HepG2 (cell line): Measurements from ENCODE around the gene TOM1L2. TPM values are rescaled to one million over a fixed set of nuclear protein-coding genes. Genes with fewer than 3 reads are reported as not detected.
A peak's percentile ranks its signal among the peaks of the same experiment; 100 is the strongest.

ENCODE experiments used
- HNF4A ChIP-seq: sonication (generic); formaldehyde crosslinking; IDR thresholded peaks from 2 replicates; pipeline ENCODE4 v1.4.0; 2020; ENCODE audit warnings: missing genetic modification reagents
- HOXA3 ChIP-seq: sonication (generic); formaldehyde crosslinking; IDR thresholded peaks from 2 replicates; pipeline ENCODE4 v1.5.0; 2020; ENCODE audit warnings: missing genetic modification reagents
- IRF2 ChIP-seq: IDR thresholded peaks from 2 replicates; pipeline ENCODE4 v1.6.1; 2018; ENCODE audit warnings: missing genetic modification reagents, missing compliant biosample characterization
- KLF6 ChIP-seq: IDR thresholded peaks from 2 replicates; pipeline ENCODE4 v1.8.0; 2016; ENCODE audit warnings: missing biosample characterization, missing genetic modification reagents
- MYC ChIP-seq: sonication (generic); formaldehyde crosslinking; IDR thresholded peaks from 2 replicates; pipeline ENCODE4 v1.9.0; 2021; ENCODE audit warnings: missing genetic modification reagents, borderline replicate concordance
- RXRA ChIP-seq: sonication (generic); formaldehyde crosslinking; IDR thresholded peaks from 2 replicates; pipeline ENCODE4 v1.5.1; 2020; ENCODE audit warnings: missing genetic modification reagents
- RXRB ChIP-seq: IDR thresholded peaks from 2 replicates; pipeline ENCODE4 v1.6.1; 2016; ENCODE audit warnings: borderline replicate concordance, missing genetic modification reagents, missing compliant biosample characterization
- TEAD3 ChIP-seq: optimal IDR thresholded peaks from 2 replicates; pipeline ENCODE3; 2016; ENCODE audit warnings: borderline replicate concordance
- ZNF75D ChIP-seq: sonication (generic); formaldehyde crosslinking; IDR thresholded peaks from 2 replicates; pipeline ENCODE4 v1.8.1; 2023; ENCODE audit warnings: missing genetic modification reagents, mild to moderate bottlenecking, borderline replicate concordance
- ZSCAN21 ChIP-seq: sonication (generic); formaldehyde crosslinking; IDR thresholded peaks from 2 replicates; pipeline ENCODE4 v1.8.0; 2022; ENCODE audit warnings: mild to moderate bottlenecking, missing genetic modification reagents, moderate library complexity, borderline replicate concordance
- polyA plus RNA-seq, 8 experiments: library from polyadenylated mRNA; depleted of rRNA in 3 of 8; stranded (reverse) in 7 of 8; unstranded in 1 of 8; fragments of >200 nt; fragmentation: Illumina TruSeq in 4 of 8; extraction: Trizol in 4 of 8; gene quantifications; 2 replicates each; pipeline versions ENCODE4 v1.2.1 to v1.2.3, GENCODE V29; 2011 to 2016; ENCODE audit warnings: low read depth in 4 of 8, missing spikeins in 1 of 8, mixed read lengths in 1 of 8; ENCODE audit not compliant: insufficient read depth in 1 of 8
- total RNA-seq, 5 experiments: library from RNA; depleted of rRNA; stranded (reverse); fragments of >200 nt; fragmentation: Illumina TruSeq; extraction: Trizol; gene quantifications; 2 replicates each; pipeline ENCODE4 v1.2.3, GENCODE V29; 2016; ENCODE audit warnings: low read depth in 1 of 5
- TF ChIP-seq, protein P1 (sequence below): sonication (generic); formaldehyde crosslinking; IDR thresholded peaks from 2 replicates; pipeline ENCODE4 v1.4.0; 2020; ENCODE audit warnings: missing genetic modification reagents
- TF ChIP-seq, protein P2 (sequence below), 2 experiments: sonication (generic) in 1 of 2; formaldehyde crosslinking in 1 of 2; IDR thresholded peaks; 2 replicates each; pipeline versions ENCODE4 v1.5.1 to v1.6.1; 2011 to 2020; ENCODE audit warnings: borderline replicate concordance in 1 of 2, low read depth in 1 of 2, low read length in 1 of 2, mild to moderate bottlenecking in 1 of 2, missing genetic modification reagents in 1 of 2, moderate library complexity in 1 of 2
- TF ChIP-seq, protein P3 (sequence below): sonication (generic); formaldehyde crosslinking; IDR thresholded peaks from 2 replicates; pipeline ENCODE4 v1.4.0; 2020; ENCODE audit warnings: missing genetic modification reagents
- TF ChIP-seq, protein P4 (sequence below): sonication (generic); formaldehyde crosslinking; IDR thresholded peaks from 2 replicates; pipeline ENCODE4 v1.9.0; 2021; ENCODE audit warnings: missing genetic modification reagents, mild to moderate bottlenecking, borderline replicate concordance
- TF ChIP-seq, protein P5 (sequence below): sonication (generic); formaldehyde crosslinking; IDR thresholded peaks from 2 replicates; pipeline ENCODE4 v1.8.0; 2022; ENCODE audit warnings: missing genetic modification reagents, mild to moderate bottlenecking, moderate library complexity, borderline replicate concordance
- TF ChIP-seq, protein P6 (sequence below): IDR thresholded peaks from 2 replicates; pipeline ENCODE4 v1.6.1; 2016; ENCODE audit warnings: missing compliant biosample characterization, missing genetic modification reagents, borderline replicate concordance

The TOM1L2 gene
- total and polyA plus RNA-seq, 2 of the 13 experiments (the other 11 are each of a cell fraction or from before 2014, with no cell fraction given), result 4.7 to 7.4 TPM

DNA sequence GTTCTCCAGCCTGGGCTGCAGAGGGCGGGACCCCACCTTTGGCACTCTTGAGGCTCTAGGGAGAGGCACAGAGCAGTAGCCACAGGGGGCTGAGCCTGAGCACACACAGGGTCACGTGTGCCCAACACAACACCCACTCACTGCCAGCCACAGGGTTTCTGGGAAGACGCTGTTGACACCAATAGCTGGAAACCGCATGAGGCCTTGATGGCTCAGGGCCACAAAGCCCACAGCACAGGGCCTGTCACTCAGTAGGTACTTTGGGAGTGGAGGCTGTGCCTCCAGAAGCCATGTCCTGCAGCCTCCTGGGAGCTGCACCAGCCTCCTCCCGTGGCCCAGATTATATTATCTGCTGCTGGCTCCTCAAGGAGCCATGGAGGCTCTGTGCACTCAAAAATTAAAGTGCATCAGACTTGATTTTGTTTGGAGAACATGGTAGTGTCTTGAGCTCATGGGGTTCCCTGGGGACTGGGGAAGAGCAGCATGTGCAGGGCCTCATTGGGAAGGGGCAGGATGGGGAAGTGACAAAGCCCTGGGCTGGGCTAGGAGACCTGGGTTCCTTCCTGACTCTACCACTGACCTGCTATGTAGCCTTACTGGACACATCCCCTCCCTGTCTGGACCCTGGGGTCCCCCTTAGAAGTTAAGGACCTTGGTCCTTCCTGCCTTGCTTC lies 122.9 kb downstream of the TOM1L2 start (continued):
- TF ChIP-seq, protein P1, sequence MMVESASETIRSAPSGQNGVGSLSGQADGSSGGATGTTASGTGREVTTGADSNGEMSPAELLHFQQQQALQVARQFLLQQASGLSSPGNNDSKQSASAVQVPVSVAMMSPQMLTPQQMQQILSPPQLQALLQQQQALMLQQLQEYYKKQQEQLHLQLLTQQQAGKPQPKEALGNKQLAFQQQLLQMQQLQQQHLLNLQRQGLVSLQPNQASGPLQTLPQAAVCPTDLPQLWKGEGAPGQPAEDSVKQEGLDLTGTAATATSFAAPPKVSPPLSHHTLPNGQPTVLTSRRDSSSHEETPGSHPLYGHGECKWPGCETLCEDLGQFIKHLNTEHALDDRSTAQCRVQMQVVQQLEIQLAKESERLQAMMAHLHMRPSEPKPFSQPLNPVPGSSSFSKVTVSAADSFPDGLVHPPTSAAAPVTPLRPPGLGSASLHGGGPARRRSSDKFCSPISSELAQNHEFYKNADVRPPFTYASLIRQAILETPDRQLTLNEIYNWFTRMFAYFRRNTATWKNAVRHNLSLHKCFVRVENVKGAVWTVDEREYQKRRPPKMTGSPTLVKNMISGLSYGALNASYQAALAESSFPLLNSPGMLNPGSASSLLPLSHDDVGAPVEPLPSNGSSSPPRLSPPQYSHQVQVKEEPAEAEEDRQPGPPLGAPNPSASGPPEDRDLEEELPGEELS (CRISPR knock-in tag), result peak; percentile 24; the same call in 1 of the 2 replicates
- TF ChIP-seq TEAD3 (peak; percentile 11), KLF6 (CRISPR knock-in tag) (0 out of 2 replicates have a peak, but pooled peaks have one; percentile 26), MYC (CRISPR knock-in tag) (peak; percentile 63; the same call in 1 of the 2 replicates), HOXA3 (0 out of 2 replicates have a peak, but pooled peaks have one; percentile 20), IRF2 (CRISPR knock-in tag) (peak; percentile 64), RXRB (CRISPR knock-in tag) (peak; percentile 49), HNF4A (CRISPR knock-in tag) (peak; percentile 11; the same call in 1 of the 2 replicates), ZSCAN21 (CRISPR knock-in tag) (no peak), RXRA (CRISPR knock-in tag) (peak; percentile 48; the same call in 1 of the 2 replicates), ZNF75D (CRISPR knock-in tag) (no peak)
- TF ChIP-seq, protein P2, sequence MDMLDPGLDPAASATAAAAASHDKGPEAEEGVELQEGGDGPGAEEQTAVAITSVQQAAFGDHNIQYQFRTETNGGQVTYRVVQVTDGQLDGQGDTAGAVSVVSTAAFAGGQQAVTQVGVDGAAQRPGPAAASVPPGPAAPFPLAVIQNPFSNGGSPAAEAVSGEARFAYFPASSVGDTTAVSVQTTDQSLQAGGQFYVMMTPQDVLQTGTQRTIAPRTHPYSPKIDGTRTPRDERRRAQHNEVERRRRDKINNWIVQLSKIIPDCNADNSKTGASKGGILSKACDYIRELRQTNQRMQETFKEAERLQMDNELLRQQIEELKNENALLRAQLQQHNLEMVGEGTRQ (IDR thresholded peaks at IDR 0.05; ENCODE audit: low read depth, low read length), result peak; percentile 83
- TF ChIP-seq, protein P2 (CRISPR knock-in tag; IDR thresholded peaks at IDR 0.05; ENCODE audit: borderline replicate concordance), result peak; percentile 86; the same call in 1 of the 2 replicates
- TF ChIP-seq, protein P3, sequence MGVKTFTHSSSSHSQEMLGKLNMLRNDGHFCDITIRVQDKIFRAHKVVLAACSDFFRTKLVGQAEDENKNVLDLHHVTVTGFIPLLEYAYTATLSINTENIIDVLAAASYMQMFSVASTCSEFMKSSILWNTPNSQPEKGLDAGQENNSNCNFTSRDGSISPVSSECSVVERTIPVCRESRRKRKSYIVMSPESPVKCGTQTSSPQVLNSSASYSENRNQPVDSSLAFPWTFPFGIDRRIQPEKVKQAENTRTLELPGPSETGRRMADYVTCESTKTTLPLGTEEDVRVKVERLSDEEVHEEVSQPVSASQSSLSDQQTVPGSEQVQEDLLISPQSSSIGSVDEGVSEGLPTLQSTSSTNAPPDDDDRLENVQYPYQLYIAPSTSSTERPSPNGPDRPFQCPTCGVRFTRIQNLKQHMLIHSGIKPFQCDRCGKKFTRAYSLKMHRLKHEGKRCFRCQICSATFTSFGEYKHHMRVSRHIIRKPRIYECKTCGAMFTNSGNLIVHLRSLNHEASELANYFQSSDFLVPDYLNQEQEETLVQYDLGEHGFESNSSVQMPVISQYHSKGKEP (CRISPR knock-in tag), result no peak
- TF ChIP-seq, protein P4, sequence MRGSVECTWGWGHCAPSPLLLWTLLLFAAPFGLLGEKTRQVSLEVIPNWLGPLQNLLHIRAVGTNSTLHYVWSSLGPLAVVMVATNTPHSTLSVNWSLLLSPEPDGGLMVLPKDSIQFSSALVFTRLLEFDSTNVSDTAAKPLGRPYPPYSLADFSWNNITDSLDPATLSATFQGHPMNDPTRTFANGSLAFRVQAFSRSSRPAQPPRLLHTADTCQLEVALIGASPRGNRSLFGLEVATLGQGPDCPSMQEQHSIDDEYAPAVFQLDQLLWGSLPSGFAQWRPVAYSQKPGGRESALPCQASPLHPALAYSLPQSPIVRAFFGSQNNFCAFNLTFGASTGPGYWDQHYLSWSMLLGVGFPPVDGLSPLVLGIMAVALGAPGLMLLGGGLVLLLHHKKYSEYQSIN (CRISPR knock-in tag), result no peak
- TF ChIP-seq, protein P5, sequence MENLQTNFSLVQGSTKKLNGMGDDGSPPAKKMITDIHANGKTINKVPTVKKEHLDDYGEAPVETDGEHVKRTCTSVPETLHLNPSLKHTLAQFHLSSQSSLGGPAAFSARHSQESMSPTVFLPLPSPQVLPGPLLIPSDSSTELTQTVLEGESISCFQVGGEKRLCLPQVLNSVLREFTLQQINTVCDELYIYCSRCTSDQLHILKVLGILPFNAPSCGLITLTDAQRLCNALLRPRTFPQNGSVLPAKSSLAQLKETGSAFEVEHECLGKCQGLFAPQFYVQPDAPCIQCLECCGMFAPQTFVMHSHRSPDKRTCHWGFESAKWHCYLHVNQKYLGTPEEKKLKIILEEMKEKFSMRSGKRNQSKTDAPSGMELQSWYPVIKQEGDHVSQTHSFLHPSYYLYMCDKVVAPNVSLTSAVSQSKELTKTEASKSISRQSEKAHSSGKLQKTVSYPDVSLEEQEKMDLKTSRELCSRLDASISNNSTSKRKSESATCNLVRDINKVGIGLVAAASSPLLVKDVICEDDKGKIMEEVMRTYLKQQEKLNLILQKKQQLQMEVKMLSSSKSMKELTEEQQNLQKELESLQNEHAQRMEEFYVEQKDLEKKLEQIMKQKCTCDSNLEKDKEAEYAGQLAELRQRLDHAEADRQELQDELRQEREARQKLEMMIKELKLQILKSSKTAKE (CRISPR knock-in tag), result no peak
- TF ChIP-seq, protein P6, sequence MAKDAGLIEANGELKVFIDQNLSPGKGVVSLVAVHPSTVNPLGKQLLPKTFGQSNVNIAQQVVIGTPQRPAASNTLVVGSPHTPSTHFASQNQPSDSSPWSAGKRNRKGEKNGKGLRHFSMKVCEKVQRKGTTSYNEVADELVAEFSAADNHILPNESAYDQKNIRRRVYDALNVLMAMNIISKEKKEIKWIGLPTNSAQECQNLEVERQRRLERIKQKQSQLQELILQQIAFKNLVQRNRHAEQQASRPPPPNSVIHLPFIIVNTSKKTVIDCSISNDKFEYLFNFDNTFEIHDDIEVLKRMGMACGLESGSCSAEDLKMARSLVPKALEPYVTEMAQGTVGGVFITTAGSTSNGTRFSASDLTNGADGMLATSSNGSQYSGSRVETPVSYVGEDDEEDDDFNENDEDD (CRISPR knock-in tag), result peak; percentile 50; the same call in 1 of the 2 replicates
